GM21737 (cell line): ENCODE measurements around the gene METRNL.
"Not testable (repeated sequence)": the region's sequence is repeated elsewhere in the genome, so short reads cannot be mapped to it uniquely, and the experiment has no call there.

Experiments used
- ATAC-seq: cut with Tn5 transposase; IDR thresholded peaks from one replicate; pipeline ENCODE4 v1.9.1; 2021; ENCODE audit warnings: mild to moderate bottlenecking, moderate library complexity; ENCODE audit not compliant: unreplicated experiment

METRNL gene

GRCh38 chr17:83065660-83066542 is 13.5 kb upstream of the METRNL start:
- ATAC-seq = no peak

DNA sequence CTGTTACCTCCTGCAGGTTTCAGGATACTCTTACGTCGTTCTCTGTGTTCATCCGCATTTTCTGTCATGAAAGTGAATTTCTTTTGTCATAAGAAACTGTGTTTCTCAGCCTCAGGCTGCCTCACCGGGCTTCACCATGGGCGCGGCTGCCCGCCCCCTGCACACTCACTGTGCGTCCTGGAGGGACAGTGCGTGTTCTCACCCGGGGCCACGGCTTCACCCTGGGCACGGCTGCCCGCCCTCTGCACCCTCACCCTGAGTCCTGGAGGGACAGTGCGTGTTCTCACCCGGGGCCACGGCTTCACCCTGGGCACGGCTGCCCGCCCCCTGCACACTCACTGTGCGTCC is 12.9 kb upstream of the METRNL start:
- not testable (repeated sequence) for ATAC-seq

DNA sequence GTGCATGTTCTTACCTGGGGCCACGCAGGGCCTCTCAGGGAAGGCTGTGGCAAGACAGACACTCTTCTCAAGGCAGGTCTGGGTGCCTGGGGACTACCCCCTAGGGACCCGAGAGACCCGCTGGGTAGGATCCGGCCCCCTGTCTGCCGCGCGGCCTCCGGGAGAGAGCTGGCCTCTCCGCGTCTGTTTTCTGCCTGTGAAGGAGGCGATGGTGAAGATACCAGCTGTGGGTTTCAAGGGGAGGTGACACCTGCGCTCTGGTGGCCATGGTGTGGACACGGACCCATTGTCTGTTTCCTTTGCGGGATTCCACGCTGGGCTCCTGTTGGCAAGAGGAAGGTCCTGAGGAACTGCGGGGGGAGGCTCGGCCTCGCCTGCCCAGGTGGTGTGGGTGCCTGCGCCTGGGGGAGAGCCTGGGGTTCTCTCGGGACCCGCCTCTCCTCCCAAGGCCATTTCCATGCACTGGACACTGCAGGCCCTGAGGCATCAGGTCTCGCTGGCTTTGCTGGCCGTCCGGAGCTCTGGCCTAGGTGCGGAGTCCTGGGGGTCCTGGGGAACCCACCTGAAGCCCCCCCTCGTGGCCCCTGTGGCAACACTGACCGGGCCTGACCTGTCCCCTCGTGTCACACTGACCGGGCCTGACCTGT is 12.2 kb upstream of the METRNL start:
- no peak for ATAC-seq

DNA sequence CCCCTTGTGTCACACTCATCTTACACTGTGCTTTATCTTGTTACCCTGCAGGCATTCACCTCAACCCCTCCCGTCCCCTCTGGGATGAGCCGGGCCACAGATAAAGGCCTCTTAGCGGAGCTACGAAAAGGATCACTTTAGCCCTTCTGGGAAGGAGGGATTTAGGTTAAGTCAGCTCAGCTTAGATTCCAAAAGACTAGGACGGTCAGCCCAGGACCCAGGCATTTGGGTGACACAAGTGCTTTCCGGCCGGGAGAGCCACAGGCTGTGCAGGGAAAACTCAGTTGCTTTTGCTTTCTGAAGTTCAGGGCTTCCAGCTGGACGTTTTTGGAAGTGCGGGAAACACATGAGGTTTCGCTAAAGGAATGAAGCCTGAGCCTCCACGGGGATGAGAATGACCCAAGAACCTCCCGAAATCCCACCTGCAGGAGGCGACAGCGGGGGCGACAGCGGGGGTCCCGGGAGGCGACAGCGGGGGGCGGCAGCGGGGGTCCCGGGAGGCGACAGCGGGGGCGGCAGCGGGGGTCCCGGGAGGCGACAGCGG is 11.6 kb upstream of the METRNL start:
- ATAC-seq = no peak

DNA sequence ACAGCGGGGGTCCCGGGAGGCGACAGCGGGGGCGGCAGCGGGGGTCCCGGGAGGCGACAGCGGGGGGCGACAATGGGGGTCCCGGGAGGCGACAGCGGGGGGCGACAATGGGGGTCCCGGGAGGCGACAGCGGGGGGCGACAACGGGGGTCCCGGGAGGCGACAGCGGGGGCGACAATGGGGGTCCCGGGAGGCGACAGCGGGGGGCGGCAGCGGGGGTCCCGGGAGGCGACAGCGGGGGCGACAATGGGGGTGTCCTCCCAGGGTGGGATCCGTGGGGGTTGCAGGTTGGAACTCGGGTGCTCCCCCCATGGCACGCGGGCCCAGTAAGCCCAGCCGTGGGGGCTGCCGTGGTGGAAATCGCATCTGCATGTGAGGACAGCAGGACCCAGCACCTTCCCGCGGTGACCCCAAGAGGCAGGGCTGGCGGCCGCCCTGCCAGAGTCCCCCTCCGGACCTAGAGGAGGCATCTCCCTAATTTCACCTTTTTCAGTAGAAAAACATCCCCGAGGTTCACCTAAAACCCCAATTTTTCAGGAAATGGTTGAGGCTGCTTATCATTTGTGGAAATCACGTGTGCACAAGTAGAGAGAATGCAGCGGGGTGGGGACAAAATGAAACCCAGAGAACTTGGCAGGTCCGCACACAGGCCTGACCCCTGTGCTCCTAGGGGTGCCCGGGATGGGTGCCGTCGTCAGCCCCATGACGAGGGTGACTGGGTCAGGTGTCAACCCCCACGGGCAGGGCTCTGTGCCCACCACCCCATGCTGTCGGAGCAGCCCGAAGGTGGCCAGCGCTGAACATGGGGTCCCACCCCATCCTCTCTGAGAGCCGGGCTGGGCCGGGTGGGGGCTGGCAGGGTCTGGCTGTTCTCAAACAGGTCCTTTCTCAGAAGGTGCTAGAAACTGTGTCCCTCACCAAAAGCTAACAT is 10.5 kb upstream of the METRNL start:
- ATAC-seq = no peak

DNA sequence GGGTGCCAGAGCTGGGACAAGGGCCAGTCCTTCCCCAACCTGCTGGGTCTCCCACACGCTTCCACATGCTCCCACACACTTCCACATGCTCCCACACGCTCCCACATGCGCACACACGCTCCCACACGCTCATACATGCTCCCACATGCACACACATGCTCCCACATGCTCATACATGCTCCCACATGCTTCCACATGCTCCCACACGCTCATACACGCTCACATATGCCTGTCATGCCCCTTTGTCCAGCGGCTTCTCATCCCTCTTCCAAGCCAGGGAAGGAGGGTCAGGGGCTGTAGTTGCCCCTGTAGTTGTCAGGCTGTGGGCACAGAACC is 9.9 kb upstream of the METRNL start:
- no peak for ATAC-seq

- ATAC-seq = no peak
Measured at GRCh38 chr17:83069931-83070742, 9.3 kb upstream of the METRNL start.

DNA sequence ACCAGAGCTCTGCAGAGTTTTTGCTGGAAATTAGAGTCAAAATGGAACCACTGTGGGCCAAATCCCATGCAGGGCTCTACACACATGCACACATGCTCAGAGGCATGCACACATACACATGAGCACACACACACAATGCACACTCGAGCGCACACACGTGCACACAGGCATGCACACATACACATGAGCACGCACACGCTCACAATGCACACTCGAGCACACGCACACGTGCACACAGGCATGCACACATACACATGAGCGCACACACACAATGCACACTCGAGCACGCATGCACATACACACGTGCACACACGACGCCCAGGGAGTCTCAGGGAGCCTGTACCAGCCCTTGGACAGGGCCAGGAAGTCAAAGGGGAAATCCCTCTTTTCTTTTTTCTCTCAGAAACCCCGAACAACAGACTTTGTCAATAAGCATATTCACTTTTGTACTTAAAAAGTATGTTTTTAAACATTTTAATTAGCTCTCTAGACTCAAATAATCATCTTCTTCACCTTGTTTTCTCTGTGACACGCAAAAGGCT is 8.5 kb upstream of the METRNL start:
- no peak for ATAC-seq

GRCh38 chr17:83071365-83071764 is 8.0 kb upstream of the METRNL start:
- ATAC-seq = no peak

- ATAC-seq = no peak
Measured at GRCh38 chr17:83071966-83072562, 7.3 kb upstream of the METRNL start.

DNA sequence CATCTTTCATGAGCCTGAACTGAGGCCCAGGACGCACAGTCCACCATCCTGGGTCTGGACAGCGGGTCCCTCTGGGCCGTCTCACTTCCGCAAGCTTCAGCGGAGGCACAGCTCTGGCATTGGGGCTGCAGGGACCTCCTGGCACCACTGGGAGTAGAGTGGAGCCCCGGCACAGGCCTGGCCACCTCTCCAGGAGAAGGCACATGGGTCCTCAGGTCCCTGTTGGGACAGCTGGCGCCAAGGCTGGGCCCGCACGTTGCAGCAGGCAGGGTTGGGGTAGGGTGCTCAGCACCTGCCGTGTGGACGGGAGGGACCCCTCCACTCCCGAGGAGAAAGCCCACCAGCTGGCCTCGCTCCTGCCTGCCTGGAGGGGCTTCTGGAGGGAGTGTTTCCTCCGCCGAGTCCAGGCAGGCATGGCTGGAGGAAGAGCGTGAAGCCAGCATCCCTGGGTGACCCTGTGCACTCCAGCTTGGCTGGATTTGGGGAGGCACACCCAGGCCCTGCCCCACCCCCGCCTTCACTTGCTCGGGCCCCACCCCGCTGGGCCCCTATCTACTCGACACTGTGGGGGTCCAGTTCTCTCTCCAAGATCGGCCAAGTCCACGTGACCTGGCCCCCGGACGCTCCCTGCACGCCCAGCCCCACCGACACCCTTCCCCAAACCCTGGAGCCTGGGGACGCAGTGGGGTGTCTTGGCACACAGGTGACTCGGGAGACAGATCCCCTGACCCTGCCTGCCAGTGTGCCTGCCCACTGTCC is 6.6 kb upstream of the METRNL start:
- ATAC-seq = no peak

DNA sequence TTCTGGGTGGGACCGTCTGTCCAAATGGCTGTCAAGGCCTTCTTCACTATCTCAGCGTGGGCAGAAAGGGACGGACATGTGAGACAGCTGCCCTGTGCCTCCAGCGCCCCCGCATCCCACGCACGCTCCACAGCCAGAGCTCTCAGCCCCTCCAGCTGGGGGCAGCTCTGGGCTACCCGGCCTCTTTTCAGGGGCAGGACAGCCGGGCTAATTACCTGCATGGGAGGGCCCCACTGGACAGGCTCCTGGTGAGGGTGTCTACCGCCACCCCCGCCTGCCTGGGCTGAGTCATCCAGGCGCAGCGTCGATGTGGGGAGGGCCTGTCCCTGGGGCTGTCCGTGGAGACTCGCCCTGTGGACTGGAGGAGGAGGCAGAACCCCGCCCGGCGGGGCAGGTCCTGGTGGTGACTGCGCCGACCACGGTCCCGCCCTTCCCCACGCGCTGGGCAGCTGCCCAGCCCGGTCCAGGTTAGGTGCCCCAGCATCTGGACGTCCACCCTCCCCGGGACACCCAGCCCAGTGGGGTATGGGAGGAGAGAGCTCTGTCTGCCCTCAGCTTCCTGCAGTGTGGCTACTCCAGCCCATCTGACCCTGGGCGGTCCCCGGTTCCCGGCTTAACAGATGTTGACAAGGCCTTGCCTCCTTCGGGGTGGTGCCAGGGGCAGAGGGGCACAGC is 5.9 kb upstream of the METRNL start:
- ATAC-seq = no peak

GRCh38 chr17:83074486-83075223 is 4.8 kb upstream of the METRNL start:
- ATAC-seq = no peak

DNA sequence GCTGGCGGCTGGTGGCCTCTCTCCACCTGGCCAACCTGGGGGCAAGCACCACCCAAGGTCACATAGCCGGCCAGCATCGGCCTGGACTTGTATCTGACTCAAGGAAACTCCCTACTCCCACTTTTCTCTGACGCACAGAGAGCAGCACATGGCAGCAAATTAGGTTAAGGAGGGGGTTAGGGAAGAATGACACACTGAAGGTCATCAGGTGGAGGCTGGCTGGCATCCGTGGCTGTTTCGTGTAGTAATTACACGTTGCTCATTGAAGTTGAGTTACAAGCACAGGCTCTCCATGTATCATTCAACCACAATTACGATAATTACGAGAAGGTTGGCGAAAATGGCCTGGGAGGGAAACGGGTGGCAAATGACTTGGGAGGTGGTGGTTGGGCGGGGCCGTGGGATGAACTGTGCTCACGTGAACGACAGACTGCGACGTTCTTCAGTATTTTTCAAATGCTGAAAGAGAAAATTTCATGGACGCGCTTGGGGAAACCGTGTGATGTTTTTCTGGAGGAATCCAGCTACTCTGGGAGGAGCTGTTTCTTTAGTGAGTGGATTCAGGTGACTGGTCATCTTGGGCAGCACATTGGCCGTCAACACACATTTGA is 4.0 kb upstream of the METRNL start:
- ATAC-seq = no peak

GRCh38 chr17:83076938-83077337 is 2.5 kb upstream of the METRNL start:
- no peak for ATAC-seq

GRCh38 chr17:83077411-83077810 is 2.0 kb upstream of the METRNL start:
- ATAC-seq = no peak

DNA sequence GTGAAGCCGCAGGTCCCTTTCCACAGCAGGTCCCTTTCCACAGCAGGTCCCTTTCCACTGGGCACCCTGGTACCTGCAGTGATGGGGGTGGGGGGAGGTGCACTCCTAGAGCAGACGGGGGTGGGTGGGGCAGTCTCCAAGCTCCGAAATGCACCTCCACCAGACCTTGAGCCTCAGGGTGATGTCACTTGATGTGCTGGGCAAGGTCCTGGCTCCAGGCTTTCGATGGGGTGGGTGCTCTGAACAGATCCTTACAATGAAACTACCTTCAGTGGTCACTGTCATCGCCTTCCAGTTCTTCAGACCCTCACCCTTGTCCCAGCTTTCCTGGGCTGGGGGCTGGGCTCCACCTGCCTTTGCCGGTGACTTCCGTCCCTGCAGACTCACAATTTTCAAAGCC is 1.5 kb upstream of the METRNL start:
- ATAC-seq = no peak
